HCT116 (cell line): ENCODE data around the gene SLAIN1. TPM values are rescaled to one million over a fixed set of nuclear protein-coding genes. Genes with fewer than 3 reads are reported as not detected.

ENCODE experiments used
- ATAC-seq: fragments of 200-7000 bp; cut with Tn5 transposase; 2 replicates; pipeline ENCODE4 v1.9.1; 2020; ENCODE audit warnings: mild to moderate bottlenecking, moderate library complexity
- BruUV-seq: library from RNA; stranded (reverse); fragments of 400-500 nt; replicated peaks from 2 replicates; lab custom pipeline; 2021; lab: Mats Ljungman, UMichigan
- CTCF ChIA-PET: fragments of 300-600 bp; sonication (Branson Sonifier 250); formaldehyde crosslinking; loops from one replicate; lab custom pipeline; 2021; ENCODE audit warnings: antibody characterized with exemption; lab: Charles Lee
- POLR2A ChIA-PET: fragments of 300-600, 350-600 bp; sonication (Branson Sonifier 250); formaldehyde crosslinking; loops from one replicate; lab custom pipeline; 2021; ENCODE audit warnings: antibody characterized with exemption; lab: Charles Lee
- RAD21 ChIA-PET, 2 experiments: fragments of 300-600 bp; sonication (Branson Sonifier 250); formaldehyde crosslinking; loops; one replicate each; lab custom pipeline; 2023; ENCODE audit warnings: low total read pairs in 2 of 2; ENCODE audit not compliant: uncharacterized antibody in 2 of 2, unreplicated experiment in 2 of 2, low non-redundant PET in 1 of 2; lab: Charles Lee
- DNase-seq: peaks from one replicate; pipeline ENCODE4 v3.0.0-alpha.2; 2010; ENCODE audit warnings: low read depth, low spot score
- H2AFZ ChIP-seq: fragments of 200-600 bp; shearing (Covaris generic), sonication (generic); 2 replicates; pipeline ENCODE4 v1.6.1; 2017; ENCODE audit warnings: low read depth, mixed run types, mixed read lengths, antibody characterized with exemption, low read length; ENCODE audit not compliant: poor library complexity, severe bottlenecking
- H3K27ac ChIP-seq: 2 replicates; pipeline ENCODE4 v1.5.1; 2012; ENCODE audit warnings: low read depth, low read length
- H3K27me3 ChIP-seq: fragments of 200-600 bp; sonication (generic); 2 replicates; pipeline ENCODE4 v1.6.1; 2016; ENCODE audit warnings: mixed run types, low read length, mixed read lengths; ENCODE audit not compliant: insufficient read depth
- H3K36me3 ChIP-seq, 2 experiments: fragments of 200-500 bp in 1 of 2; fragments of 200-600 bp in 1 of 2; sonication (Bioruptor generic) in 1 of 2; sonication (generic) in 1 of 2; 2 replicates each; pipeline versions ENCODE4 v1.5.1 to v1.6.1; 2014 to 2016; ENCODE audit warnings: low read length in 2 of 2, inconsistent platforms in 1 of 2, mixed read lengths in 1 of 2, mixed run types in 1 of 2; ENCODE audit not compliant: insufficient read depth in 2 of 2, control insufficient read depth in 1 of 2
- H3K4me1 ChIP-seq, 2 experiments: fragments of 200-600 bp in 1 of 2; sonication (generic) in 1 of 2; 2 replicates each; pipeline versions ENCODE4 v1.5.1 to v1.6.1; 2012 to 2017; ENCODE audit warnings: low read length in 2 of 2, inconsistent platforms in 1 of 2, mild to moderate bottlenecking in 1 of 2, mixed read lengths in 1 of 2, mixed run types in 1 of 2, moderate library complexity in 1 of 2; ENCODE audit not compliant: insufficient read depth in 2 of 2, control insufficient read depth in 1 of 2
- H3K4me2 ChIP-seq: fragments of 200-600 bp; sonication (generic); 2 replicates; pipeline ENCODE4 v1.6.1; 2017; ENCODE audit warnings: mixed run types, low read length, mixed read lengths
- H3K4me3 ChIP-seq, 2 experiments: fragments of 200-600 bp in 1 of 2; sonication (generic) in 1 of 2; replicated peaks in 1 of 2; 2 replicates each; pipeline ENCODE4 v1.5.1; 2011 to 2016; ENCODE audit warnings: low read length in 2 of 2, control low read depth in 1 of 2, low read depth in 1 of 2, mild to moderate bottlenecking in 1 of 2, mixed read lengths in 1 of 2, mixed run types in 1 of 2
- H3K79me2 ChIP-seq: fragments of 200-600 bp; sonication (generic); 2 replicates; pipeline ENCODE4 v1.6.1; 2017; ENCODE audit warnings: mild to moderate bottlenecking, mixed run types, low read length, moderate library complexity, mixed read lengths; ENCODE audit not compliant: insufficient read depth
- H3K9ac ChIP-seq: fragments of 200-600 bp; sonication (generic); 2 replicates; pipeline ENCODE4 v1.6.1; 2016; ENCODE audit warnings: low read length, mixed read lengths
- H3K9me2 ChIP-seq: fragments of 200-600 bp; sonication (generic), shearing (Covaris generic); 2 replicates; pipeline ENCODE4 v1.6.1; 2017; ENCODE audit warnings: mixed run types, mild to moderate bottlenecking, moderate library complexity; ENCODE audit not compliant: insufficient read depth
- H3K9me3 ChIP-seq, 2 experiments: fragments of 200-500 bp in 1 of 2; fragments of 200-600 bp in 1 of 2; sonication (Bioruptor generic) in 1 of 2; sonication (generic) in 1 of 2; 2 replicates each; pipeline ENCODE4 v1.6.1; 2014 to 2017; ENCODE audit warnings: low read length in 2 of 2, mixed read lengths in 2 of 2, inconsistent platforms in 1 of 2, low read depth in 1 of 2, mild to moderate bottlenecking in 1 of 2, mixed run types in 1 of 2, moderate library complexity in 1 of 2; ENCODE audit not compliant: control insufficient read depth in 1 of 2, insufficient read depth in 1 of 2
- H4K20me1 ChIP-seq: fragments of 200-600 bp; sonication (generic), shearing (Covaris generic); 2 replicates; pipeline ENCODE4 v1.6.1; 2017; ENCODE audit warnings: mixed run types, mild to moderate bottlenecking, moderate library complexity; ENCODE audit not compliant: insufficient read depth
- CBX3 ChIP-seq: IDR thresholded peaks from 2 replicates; pipeline ENCODE4 v1.6.1; 2012; ENCODE audit warnings: low read depth
- CEBPB ChIP-seq: IDR thresholded peaks from 2 replicates; pipeline ENCODE4 v1.6.1; 2012; ENCODE audit warnings: low read depth
- EGR1 ChIP-seq: IDR thresholded peaks from 2 replicates; pipeline ENCODE4 v1.6.1; 2012; ENCODE audit warnings: low read depth
- ELF1 ChIP-seq: IDR thresholded peaks from 2 replicates; pipeline ENCODE4 v1.6.1; 2012; ENCODE audit warnings: low read depth, borderline replicate concordance
- EZH2 ChIP-seq: fragments of 200-600 bp; sonication (generic); IDR thresholded peaks from 2 replicates; pipeline ENCODE4 v1.6.1; 2017; ENCODE audit warnings: antibody characterized with exemption, mixed run types
- EZH2phosphoT487 ChIP-seq: fragments of 200-600 bp; IDR thresholded peaks from 2 replicates; pipeline ENCODE4 v1.6.1; 2018; ENCODE audit warnings: antibody characterized with exemption, borderline replicate concordance
- POLR2A ChIP-seq: IDR thresholded peaks from 2 replicates; pipeline ENCODE4 v1.7.0; 2011; ENCODE audit warnings: borderline replicate concordance; ENCODE audit not compliant: insufficient read depth, insufficient read length; ENCODE audit errors: extremely low read depth
- RAD21 ChIP-seq: IDR thresholded peaks from 2 replicates; pipeline ENCODE4 v1.6.1; 2012; ENCODE audit warnings: low read depth, mild to moderate bottlenecking
- SIN3A ChIP-seq: IDR thresholded peaks from 2 replicates; pipeline ENCODE4 v1.6.1; 2012; ENCODE audit warnings: low read depth
- SP1 ChIP-seq: IDR thresholded peaks from 2 replicates; pipeline ENCODE4 v1.6.1; 2012; ENCODE audit warnings: low read depth
- SRF ChIP-seq: IDR thresholded peaks from 2 replicates; pipeline ENCODE4 v1.6.1; 2012; ENCODE audit warnings: low read depth
- TCF7L2 ChIP-seq: IDR thresholded peaks from 2 replicates; pipeline ENCODE4 v1.7.0; 2011; ENCODE audit warnings: borderline replicate concordance, inconsistent platforms; ENCODE audit not compliant: insufficient read depth, insufficient read length; ENCODE audit errors: extremely low read depth
- YY1 ChIP-seq: IDR thresholded peaks from 2 replicates; pipeline ENCODE4 v1.6.1; 2011; ENCODE audit warnings: low read length, low read depth, moderate library complexity, mild to moderate bottlenecking; ENCODE audit not compliant: insufficient replicate concordance; ENCODE audit errors: extremely low read depth
- ZBTB33 ChIP-seq: IDR thresholded peaks from 2 replicates; pipeline ENCODE4 v1.6.1; 2011; ENCODE audit warnings: mild to moderate bottlenecking, low read length, moderate library complexity; ENCODE audit not compliant: insufficient replicate concordance; ENCODE audit errors: extremely low read depth
- ZFX ChIP-seq: fragments of 450-650 bp; IDR thresholded peaks from 2 replicates; pipeline ENCODE4 v1.6.1; 2017
- ZNF274 ChIP-seq: fragments of 200-500 bp; sonication (Bioruptor generic); IDR thresholded peaks from 2 replicates; pipeline ENCODE4 v1.6.1; 2014; ENCODE audit warnings: mild to moderate bottlenecking, low read depth, low read length, inconsistent platforms
- intact Hi-C: fragments of 100-400 bp; cut with micrococcal nuclease; formaldehyde crosslinking; loops from 2 replicates; pipeline ENCODE4 v1.10.0; 2022
- total RNA-seq: library from RNA; stranded (reverse); gene quantifications from one replicate; pipeline ENCODE4 v1.2.1, GENCODE V29; 2021; ENCODE audit not compliant: unreplicated experiment
- TF ChIP-seq, protein P1 (sequence below): IDR thresholded peaks from 2 replicates; pipeline ENCODE4 v1.6.1; 2012; ENCODE audit warnings: low read depth

SLAIN1 gene
- total RNA-seq, 1 experiment from 2014 or later = 0.34 TPM

DNA sequence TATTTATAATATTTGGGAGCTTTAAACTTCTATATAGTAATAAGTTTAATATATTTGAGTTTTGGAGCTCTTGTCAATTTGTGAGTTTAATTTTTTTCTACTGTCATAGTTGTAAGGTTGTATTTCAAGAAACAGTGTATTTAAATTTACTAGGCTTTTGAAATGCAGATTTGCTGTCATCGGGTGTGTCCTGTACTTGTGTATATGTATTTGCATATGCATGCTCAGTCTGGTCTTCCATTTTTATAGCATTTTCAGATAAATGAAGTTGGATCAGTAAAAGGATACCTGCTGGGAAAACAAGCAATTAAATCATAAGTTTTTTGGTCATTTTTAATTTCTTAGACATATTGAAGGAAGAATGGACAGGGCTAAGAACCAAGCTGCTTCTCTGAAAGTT is 33.1 kb downstream of the SLAIN1 start:
- H3K79me2 ChIP-seq = no peaks in the 10 kb centered on the region
- no peaks in the 10 kb centered on the region for H3K9me3 ChIP-seq
- H3K4me1 ChIP-seq = no peaks in the 10 kb centered on the region
- CTCF ChIA-PET = no interaction called here
- no TSS peak for BruUV-seq
- ATAC-seq (no peak), DNase-seq (no peak)
- RAD21 ChIA-PET = no interaction called here
- H3K27ac ChIP-seq = no peak overlapping the region
- no peak overlapping the region for H3K4me2 ChIP-seq
- POLR2A ChIA-PET = no interaction called here
- H4K20me1 ChIP-seq = no peaks in the 10 kb centered on the region
- H2AFZ ChIP-seq = no peak overlapping the region
- intact Hi-C loops = no loop called here
- no peaks in the 10 kb centered on the region for H3K36me3 ChIP-seq
- no peaks in the 10 kb centered on the region for H3K9me2 ChIP-seq
- no peak overlapping the region for H3K4me3 ChIP-seq
- 0 out of 2 replicates have a peak, but pooled peaks cover 6% of the 10 kb centered on the region for H3K27me3 ChIP-seq
- TF ChIP-seq SIN3A (no peak), CEBPB (no peak), SRF (no peak), YY1 (no peak), ZBTB33 (no peak), EZH2 (no peak), SP1 (no peak), POLR2A (no peak), CBX3 (no peak), ZFX (no peak), TCF7L2 (no peak), ZNF274 (no peak), EGR1 (no peak), RAD21 (no peak), EZH2phosphoT487 (no peak), ELF1 (no peak)
- TF ChIP-seq, protein P1, sequence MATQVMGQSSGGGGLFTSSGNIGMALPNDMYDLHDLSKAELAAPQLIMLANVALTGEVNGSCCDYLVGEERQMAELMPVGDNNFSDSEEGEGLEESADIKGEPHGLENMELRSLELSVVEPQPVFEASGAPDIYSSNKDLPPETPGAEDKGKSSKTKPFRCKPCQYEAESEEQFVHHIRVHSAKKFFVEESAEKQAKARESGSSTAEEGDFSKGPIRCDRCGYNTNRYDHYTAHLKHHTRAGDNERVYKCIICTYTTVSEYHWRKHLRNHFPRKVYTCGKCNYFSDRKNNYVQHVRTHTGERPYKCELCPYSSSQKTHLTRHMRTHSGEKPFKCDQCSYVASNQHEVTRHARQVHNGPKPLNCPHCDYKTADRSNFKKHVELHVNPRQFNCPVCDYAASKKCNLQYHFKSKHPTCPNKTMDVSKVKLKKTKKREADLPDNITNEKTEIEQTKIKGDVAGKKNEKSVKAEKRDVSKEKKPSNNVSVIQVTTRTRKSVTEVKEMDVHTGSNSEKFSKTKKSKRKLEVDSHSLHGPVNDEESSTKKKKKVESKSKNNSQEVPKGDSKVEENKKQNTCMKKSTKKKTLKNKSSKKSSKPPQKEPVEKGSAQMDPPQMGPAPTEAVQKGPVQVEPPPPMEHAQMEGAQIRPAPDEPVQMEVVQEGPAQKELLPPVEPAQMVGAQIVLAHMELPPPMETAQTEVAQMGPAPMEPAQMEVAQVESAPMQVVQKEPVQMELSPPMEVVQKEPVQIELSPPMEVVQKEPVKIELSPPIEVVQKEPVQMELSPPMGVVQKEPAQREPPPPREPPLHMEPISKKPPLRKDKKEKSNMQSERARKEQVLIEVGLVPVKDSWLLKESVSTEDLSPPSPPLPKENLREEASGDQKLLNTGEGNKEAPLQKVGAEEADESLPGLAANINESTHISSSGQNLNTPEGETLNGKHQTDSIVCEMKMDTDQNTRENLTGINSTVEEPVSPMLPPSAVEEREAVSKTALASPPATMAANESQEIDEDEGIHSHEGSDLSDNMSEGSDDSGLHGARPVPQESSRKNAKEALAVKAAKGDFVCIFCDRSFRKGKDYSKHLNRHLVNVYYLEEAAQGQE = no peak
- H3K9ac ChIP-seq = no peak overlapping the region
